HEK293 (cell line): ENCODE data around the gene FAM83D.

ENCODE experiments used
- CTCF ChIA-PET: fragments of 350-600 bp; formaldehyde crosslinking; extraction: SDS; loops from one replicate; lab custom pipeline; 2021; ENCODE audit warnings: antibody characterized with exemption; lab: Yijun Ruan, JAX
- POLR2A ChIA-PET: fragments of 300-600 bp; formaldehyde crosslinking; extraction: SDS; loops from one replicate; lab custom pipeline; 2020; ENCODE audit warnings: antibody characterized with exemption, inconsistent platforms; lab: Yijun Ruan, JAX
- H3K27ac ChIP-seq: fragments of 200-500 bp; sonication (Bioruptor generic); 2 replicates; pipeline ENCODE4 v1.5.1; 2014; ENCODE audit warnings: low read depth, low read length, control low read depth, inconsistent platforms; ENCODE audit errors: extremely low read depth
- H3K36me3 ChIP-seq, 2 experiments: fragments of 200-500 bp in 1 of 2; sonication (Bioruptor generic) in 1 of 2; 1 replicate in 1 of 2; 2 replicates in 1 of 2; pipeline ENCODE4 v1.5.1; 2014 to 2017; ENCODE audit warnings: inconsistent platforms in 2 of 2, low read length in 2 of 2; ENCODE audit not compliant: control insufficient read depth in 2 of 2, insufficient read depth in 1 of 2
- H3K4me1 ChIP-seq: fragments of 200-500 bp; sonication (Bioruptor generic); 2 replicates; pipeline ENCODE4 v1.5.1; 2014; ENCODE audit warnings: mild to moderate bottlenecking, low read length, inconsistent platforms; ENCODE audit not compliant: control insufficient read depth, insufficient read depth
- H3K4me3 ChIP-seq: 2 replicates; pipeline ENCODE4 v1.5.1; 2011; ENCODE audit warnings: low read depth, mild to moderate bottlenecking, control low read depth, low read length, moderate library complexity
- H3K9me3 ChIP-seq: fragments of 200-500 bp; sonication (Bioruptor generic); 2 replicates; pipeline ENCODE4 v1.5.1; 2014; ENCODE audit warnings: low read depth, low read length, inconsistent platforms; ENCODE audit not compliant: control insufficient read depth, insufficient read depth
- GFI1B ChIP-seq: fragments of 450-650 bp; formaldehyde crosslinking; IDR thresholded peaks from 2 replicates; pipeline ENCODE4 v1.5.1; 2016; ENCODE audit warnings: missing biosample characterization, missing genetic modification characterization
- OVOL3 ChIP-seq: fragments of 450-650 bp; formaldehyde crosslinking; IDR thresholded peaks from 2 replicates; pipeline ENCODE4 v1.5.1; 2016; ENCODE audit warnings: missing biosample characterization, missing genetic modification characterization
- ZNF16 ChIP-seq: fragments of 450-650 bp; formaldehyde crosslinking; IDR thresholded peaks from 2 replicates; pipeline ENCODE4 v1.5.1; 2016; ENCODE audit warnings: low read depth, missing biosample characterization, missing genetic modification characterization
- ZNF19 ChIP-seq: fragments of 450-650 bp; formaldehyde crosslinking; IDR thresholded peaks from 2 replicates; pipeline ENCODE4; 2016; ENCODE audit warnings: missing biosample characterization, missing genetic modification characterization, low read depth
- ZNF280D ChIP-seq: fragments of 450-650 bp; formaldehyde crosslinking; IDR thresholded peaks from 2 replicates; pipeline ENCODE4 v1.5.1; 2016; ENCODE audit warnings: missing biosample characterization, missing genetic modification characterization
- ZNF324 ChIP-seq: fragments of 450-650 bp; formaldehyde crosslinking; IDR thresholded peaks from 2 replicates; pipeline ENCODE4 v1.5.1; 2016; ENCODE audit warnings: missing biosample characterization, missing genetic modification characterization
- ZNF37A ChIP-seq: fragments of 450-650 bp; IDR thresholded peaks from 2 replicates; pipeline ENCODE4 v1.5.1; 2018; ENCODE audit warnings: missing biosample characterization, missing genetic modification characterization
- ZNF501 ChIP-seq: fragments of 450-650 bp; formaldehyde crosslinking; IDR thresholded peaks from 2 replicates; pipeline ENCODE4 v1.5.1; 2016; ENCODE audit warnings: missing biosample characterization, missing genetic modification characterization
- ZNF561 ChIP-seq: fragments of 450-650 bp; IDR thresholded peaks from 2 replicates; pipeline ENCODE4 v1.5.1; 2018; ENCODE audit warnings: missing biosample characterization, missing genetic modification characterization, borderline replicate concordance
- ZNF580 ChIP-seq: fragments of 450-650 bp; formaldehyde crosslinking; IDR thresholded peaks from 2 replicates; pipeline ENCODE4 v1.5.1; 2016; ENCODE audit warnings: missing biosample characterization, missing genetic modification characterization
- ZNF792 ChIP-seq: fragments of 450-650 bp; formaldehyde crosslinking; IDR thresholded peaks from 2 replicates; pipeline ENCODE4 v1.5.1; 2016; ENCODE audit warnings: missing biosample characterization, missing genetic modification characterization
- TF ChIP-seq, protein P1 (sequence below): fragments of 450-650 bp; formaldehyde crosslinking; IDR thresholded peaks from 2 replicates; pipeline ENCODE4 v1.5.1; 2016; ENCODE audit warnings: missing biosample characterization, missing genetic modification characterization, low read depth
- TF ChIP-seq, protein P2 (sequence below): fragments of 450-650 bp; formaldehyde crosslinking; IDR thresholded peaks from 2 replicates; pipeline ENCODE4 v1.5.1; 2016; ENCODE audit warnings: missing biosample characterization, missing genetic modification characterization, borderline replicate concordance

The FAM83D gene

DNA sequence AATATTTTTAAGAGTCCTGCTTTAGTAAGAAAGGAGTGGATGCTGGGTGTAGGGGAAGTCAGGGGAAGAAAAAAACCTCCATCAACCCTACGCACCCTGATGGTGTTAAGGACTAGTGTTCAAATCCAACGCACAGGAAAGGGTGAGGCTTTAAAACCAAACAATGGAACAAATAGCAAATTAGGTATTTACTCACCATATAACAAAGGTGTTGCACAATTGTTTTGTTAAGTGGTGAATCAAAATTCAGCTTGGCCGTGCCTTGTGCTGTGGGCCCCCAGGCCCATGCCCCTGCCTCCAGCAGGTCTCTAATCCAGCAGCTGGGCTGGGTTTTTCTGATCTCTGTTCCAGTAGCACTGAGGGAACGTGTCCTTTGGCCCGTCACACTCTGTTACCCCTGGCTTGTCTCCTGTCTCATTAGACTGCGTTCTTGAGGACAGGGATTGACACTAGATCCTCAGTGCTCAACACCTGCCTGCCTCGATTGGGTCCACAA lies 11.8 kb downstream of the FAM83D start (continued):
- no peak for TF ChIP-seq ZNF19 (tag by site-specific recombination)
- no peak for TF ChIP-seq ZNF280D (tag by site-specific recombination)
- no peak for TF ChIP-seq ZNF16 (tag by site-specific recombination)
- TF ChIP-seq, all 188 proteins: peak for 0

- H3K27ac ChIP-seq = no peak overlapping the region
- POLR2A ChIA-PET = no interaction called here
- TF ChIP-seq ZNF501 (tag by site-specific recombination) = no peak
- no peak for TF ChIP-seq ZNF324 (tag by site-specific recombination)
- TF ChIP-seq, protein P1, sequence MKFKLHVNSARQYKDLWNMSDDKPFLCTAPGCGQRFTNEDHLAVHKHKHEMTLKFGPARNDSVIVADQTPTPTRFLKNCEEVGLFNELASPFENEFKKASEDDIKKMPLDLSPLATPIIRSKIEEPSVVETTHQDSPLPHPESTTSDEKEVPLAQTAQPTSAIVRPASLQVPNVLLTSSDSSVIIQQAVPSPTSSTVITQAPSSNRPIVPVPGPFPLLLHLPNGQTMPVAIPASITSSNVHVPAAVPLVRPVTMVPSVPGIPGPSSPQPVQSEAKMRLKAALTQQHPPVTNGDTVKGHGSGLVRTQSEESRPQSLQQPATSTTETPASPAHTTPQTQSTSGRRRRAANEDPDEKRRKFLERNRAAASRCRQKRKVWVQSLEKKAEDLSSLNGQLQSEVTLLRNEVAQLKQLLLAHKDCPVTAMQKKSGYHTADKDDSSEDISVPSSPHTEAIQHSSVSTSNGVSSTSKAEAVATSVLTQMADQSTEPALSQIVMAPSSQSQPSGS (tag by site-specific recombination) = no peak
- TF ChIP-seq GFI1B (tag by site-specific recombination) = no peak
- no peak for TF ChIP-seq ZNF792 (tag by site-specific recombination)
- no peak for TF ChIP-seq ZNF580 (tag by site-specific recombination)
- TF ChIP-seq, protein P2, sequence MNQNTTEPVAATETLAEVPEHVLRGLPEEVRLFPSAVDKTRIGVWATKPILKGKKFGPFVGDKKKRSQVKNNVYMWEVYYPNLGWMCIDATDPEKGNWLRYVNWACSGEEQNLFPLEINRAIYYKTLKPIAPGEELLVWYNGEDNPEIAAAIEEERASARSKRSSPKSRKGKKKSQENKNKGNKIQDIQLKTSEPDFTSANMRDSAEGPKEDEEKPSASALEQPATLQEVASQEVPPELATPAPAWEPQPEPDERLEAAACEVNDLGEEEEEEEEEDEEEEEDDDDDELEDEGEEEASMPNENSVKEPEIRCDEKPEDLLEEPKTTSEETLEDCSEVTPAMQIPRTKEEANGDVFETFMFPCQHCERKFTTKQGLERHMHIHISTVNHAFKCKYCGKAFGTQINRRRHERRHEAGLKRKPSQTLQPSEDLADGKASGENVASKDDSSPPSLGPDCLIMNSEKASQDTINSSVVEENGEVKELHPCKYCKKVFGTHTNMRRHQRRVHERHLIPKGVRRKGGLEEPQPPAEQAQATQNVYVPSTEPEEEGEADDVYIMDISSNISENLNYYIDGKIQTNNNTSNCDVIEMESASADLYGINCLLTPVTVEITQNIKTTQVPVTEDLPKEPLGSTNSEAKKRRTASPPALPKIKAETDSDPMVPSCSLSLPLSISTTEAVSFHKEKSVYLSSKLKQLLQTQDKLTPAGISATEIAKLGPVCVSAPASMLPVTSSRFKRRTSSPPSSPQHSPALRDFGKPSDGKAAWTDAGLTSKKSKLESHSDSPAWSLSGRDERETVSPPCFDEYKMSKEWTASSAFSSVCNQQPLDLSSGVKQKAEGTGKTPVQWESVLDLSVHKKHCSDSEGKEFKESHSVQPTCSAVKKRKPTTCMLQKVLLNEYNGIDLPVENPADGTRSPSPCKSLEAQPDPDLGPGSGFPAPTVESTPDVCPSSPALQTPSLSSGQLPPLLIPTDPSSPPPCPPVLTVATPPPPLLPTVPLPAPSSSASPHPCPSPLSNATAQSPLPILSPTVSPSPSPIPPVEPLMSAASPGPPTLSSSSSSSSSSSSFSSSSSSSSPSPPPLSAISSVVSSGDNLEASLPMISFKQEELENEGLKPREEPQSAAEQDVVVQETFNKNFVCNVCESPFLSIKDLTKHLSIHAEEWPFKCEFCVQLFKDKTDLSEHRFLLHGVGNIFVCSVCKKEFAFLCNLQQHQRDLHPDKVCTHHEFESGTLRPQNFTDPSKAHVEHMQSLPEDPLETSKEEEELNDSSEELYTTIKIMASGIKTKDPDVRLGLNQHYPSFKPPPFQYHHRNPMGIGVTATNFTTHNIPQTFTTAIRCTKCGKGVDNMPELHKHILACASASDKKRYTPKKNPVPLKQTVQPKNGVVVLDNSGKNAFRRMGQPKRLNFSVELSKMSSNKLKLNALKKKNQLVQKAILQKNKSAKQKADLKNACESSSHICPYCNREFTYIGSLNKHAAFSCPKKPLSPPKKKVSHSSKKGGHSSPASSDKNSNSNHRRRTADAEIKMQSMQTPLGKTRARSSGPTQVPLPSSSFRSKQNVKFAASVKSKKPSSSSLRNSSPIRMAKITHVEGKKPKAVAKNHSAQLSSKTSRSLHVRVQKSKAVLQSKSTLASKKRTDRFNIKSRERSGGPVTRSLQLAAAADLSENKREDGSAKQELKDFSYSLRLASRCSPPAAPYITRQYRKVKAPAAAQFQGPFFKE (tag by site-specific recombination) = no peak
- no peak for TF ChIP-seq ZNF37A
- TF ChIP-seq ZNF561 (tag by site-specific recombination) = no peak
- no peak for TF ChIP-seq OVOL3 (tag by site-specific recombination)
- H3K4me3 ChIP-seq = no peak overlapping the region
- H3K9me3 ChIP-seq = no peaks in the 10 kb centered on the region
- CTCF ChIA-PET = no interaction called here
- H3K36me3 ChIP-seq = peaks cover 10 to 87% of the 10 kb centered on the region in 2 experiments; a peak in 2 of 3 replicates
- no peaks in the 10 kb centered on the region for H3K4me1 ChIP-seq
Measured at GRCh38 chr20:38939686-38940085, 13.5 kb downstream of the FAM83D start.
